ENCODE measurements around the gene MECP2.
"Not testable (repeated sequence)": the region's sequence is repeated elsewhere in the genome, so short reads cannot be mapped to it uniquely, and the experiment has no call there.

MECP2 gene

DNA sequence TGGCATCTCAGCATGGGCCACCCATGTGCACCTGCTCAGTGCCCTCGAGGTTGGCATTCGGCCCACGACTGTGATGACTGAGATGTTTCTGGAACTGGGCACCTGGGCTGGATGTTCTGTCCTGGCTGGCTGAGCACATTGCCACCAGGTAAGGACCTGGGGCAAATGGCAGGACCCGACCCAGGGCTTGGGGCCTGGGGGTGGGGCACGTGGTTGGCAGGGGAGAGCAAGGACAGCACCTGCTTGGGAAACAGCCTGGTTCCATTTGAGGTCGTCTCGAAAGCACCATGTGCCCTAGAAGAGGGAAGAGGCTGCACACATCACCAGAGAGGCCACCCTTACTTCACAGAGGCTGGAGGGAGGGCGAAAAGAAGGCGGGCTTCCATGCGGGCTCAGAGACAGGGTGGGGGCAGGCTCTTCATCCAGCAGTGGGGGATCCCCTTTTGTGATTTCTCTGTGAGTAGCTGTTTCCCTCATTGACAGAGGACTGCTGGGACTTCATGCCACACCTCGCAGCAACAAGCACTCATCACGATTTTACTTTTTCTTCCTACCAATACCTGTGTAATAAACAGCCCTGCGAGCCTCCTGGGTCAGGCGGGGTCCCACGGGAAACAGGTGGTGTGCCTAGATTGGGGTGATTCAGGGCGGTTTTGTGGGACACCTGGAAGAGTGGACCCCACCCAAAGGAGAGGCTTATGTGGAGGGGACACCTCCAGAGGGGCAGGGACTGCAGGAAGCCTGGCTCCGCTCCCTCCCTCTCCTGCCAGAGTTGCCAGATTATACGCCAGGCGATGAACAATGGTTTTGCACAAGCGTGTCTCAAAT is 113.0 kb downstream of the MECP2 start:
- no peak for DNase-seq (ENCODE audit: low read depth)
- TF ChIP-seq, protein P1, sequence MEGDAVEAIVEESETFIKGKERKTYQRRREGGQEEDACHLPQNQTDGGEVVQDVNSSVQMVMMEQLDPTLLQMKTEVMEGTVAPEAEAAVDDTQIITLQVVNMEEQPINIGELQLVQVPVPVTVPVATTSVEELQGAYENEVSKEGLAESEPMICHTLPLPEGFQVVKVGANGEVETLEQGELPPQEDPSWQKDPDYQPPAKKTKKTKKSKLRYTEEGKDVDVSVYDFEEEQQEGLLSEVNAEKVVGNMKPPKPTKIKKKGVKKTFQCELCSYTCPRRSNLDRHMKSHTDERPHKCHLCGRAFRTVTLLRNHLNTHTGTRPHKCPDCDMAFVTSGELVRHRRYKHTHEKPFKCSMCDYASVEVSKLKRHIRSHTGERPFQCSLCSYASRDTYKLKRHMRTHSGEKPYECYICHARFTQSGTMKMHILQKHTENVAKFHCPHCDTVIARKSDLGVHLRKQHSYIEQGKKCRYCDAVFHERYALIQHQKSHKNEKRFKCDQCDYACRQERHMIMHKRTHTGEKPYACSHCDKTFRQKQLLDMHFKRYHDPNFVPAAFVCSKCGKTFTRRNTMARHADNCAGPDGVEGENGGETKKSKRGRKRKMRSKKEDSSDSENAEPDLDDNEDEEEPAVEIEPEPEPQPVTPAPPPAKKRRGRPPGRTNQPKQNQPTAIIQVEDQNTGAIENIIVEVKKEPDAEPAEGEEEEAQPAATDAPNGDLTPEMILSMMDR (conservative IDR thresholded peaks at IDR 0.05; ENCODE audit: low read length), result no peak
- no peak overlapping the region for H3K4me3 ChIP-seq (ENCODE audit: low read length)

DNA sequence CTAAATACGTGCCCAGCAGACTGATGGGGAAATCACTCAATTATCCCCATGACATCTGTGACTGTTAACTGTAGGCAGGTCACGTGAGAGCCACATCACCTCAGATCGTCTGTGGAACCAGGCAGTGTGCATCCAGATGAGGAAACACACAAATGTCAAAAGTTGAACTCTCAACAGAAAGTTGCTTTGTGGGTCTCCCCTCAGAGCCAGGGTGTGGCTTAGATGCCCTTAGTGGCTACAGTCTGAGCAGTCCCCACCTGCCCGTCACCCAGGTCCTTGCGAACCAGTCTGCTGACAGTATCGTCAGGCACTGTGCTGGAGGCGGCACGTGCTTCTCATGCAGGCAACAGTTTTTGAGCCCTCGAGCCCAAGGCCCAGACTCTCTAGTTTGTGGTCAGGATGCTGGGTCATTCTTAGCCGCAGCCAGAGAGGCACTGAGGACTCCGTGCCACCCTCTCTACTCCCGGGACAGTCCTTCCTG is 114.2 kb downstream of the MECP2 start:
- no peak overlapping the region for H3K4me3 ChIP-seq (ENCODE audit: low read length)
- TF ChIP-seq, protein P1 (conservative IDR thresholded peaks at IDR 0.05; ENCODE audit: low read length), result no peak
- DNase-seq (ENCODE audit: low read depth), result no peak

DNA sequence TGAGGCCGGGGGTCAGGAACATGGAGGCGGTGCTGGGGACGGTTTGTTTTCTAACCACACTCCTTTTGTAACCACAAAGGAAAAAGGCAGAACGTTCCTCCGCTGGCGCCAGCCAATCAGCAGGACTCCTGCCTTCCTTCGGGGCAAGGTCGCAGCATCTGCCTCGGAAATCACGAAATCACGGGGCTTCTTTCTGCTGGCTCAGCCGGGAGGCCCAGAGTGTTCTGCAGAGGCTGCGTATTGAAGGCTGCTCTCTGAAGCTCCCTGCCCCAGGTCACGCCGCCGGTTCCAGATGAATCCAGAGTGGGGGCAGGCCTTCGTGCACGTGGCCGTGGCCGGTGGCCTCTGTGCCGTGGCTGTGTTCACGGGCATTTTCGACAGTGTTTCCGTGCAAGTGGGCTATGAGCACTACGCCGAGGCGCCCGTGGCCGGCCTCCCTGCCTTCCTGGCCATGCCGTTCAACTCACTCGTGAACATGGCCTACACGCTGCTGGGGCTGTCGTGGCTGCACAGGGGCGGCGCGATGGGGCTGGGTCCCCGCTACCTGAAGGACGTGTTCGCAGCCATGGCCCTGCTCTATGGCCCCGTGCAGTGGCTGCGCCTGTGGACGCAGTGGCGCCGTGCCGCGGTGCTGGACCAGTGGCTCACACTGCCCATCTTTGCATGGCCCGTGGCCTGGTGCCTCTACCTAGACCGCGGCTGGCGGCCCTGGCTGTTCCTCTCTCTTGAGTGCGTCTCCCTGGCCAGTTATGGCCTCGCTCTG is 115.6 kb downstream of the MECP2 start:
- no peak for DNase-seq (ENCODE audit: low read depth)
- H3K4me3 ChIP-seq (ENCODE audit: low read length), result no peak overlapping the region
- TF ChIP-seq, protein P1 (conservative IDR thresholded peaks at IDR 0.05; ENCODE audit: low read length), result no peak

DNA sequence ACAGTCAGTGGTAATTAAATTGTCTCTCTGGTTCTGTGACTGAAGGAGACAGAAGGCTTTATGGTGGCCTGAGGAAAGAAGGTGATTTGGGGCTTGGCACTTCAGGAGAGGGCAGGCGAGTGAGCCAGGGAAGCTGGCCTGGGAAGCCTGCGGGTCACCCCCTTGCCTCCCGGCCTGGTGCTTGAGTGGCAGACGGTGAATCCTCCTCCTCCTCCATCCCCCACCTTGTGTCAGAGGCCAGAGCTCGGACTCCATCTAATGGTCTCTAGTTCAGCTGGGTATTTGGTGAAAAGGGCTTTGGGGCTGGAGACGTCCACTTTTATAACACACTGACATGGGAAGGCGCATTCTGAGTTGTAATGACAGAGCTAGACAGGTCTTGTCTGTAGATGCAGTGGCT is 116.3 kb downstream of the MECP2 start:
- DNase-seq (ENCODE audit: low read depth), result no peak
- TF ChIP-seq, protein P1 (conservative IDR thresholded peaks at IDR 0.05; ENCODE audit: low read length), result no peak
- H3K4me3 ChIP-seq (ENCODE audit: low read length), result no peak overlapping the region

DNA sequence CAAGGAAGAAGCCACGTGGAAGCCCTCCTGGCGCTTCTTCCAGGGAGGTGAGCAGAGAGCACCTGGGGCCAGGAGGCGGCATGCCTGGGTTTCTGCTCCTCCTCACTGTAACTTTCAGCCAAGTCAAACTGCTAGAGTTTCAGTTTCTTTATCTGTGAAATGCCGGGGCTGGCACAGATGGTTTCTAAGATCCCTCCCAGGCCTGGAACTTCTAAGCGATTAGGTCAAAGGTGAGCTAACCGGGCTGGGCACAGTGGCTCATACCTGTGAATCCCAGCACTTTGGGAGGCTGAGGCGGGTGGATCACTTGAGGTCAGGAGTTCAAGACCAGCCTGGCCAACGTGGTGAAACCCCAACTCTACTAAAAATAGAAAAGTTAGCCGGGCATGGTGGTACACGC is 117.1 kb downstream of the MECP2 start:
- DNase-seq (ENCODE audit: low read depth); H3K4me3 ChIP-seq (ENCODE audit: low read length): not testable (repeated sequence)

DNA sequence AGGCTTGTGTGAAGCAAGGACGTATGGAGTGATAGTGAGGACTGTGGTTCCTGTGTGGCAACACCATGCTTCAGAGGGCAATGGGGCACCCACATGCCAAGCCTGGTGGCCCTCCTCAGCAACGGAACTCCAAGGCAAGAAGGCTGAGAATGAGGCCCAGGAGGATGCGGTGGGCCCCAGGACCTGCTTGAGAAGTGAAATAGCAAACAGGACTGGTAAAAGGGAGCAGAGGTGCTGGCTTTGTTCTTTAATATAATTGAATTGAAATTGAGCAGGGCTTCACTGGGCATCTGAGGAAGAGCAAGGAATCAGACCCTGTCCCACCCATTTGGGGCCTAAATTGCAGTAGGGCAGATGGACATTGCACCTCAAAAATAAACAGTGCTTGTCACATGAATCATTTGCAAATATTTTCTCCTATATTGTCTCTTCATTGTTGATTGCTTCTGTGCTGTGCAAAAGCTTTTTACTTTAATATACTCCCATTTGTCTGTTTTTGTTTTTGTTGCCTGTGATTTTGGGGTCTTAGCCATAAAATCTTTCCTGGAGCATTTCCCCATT is 122.7 kb downstream of the MECP2 start:
- TF ChIP-seq, protein P1 (conservative IDR thresholded peaks at IDR 0.05; ENCODE audit: low read length), result no peak
- DNase-seq (ENCODE audit: low read depth), result no peak
- no peak overlapping the region for H3K4me3 ChIP-seq (ENCODE audit: low read length)

DNA sequence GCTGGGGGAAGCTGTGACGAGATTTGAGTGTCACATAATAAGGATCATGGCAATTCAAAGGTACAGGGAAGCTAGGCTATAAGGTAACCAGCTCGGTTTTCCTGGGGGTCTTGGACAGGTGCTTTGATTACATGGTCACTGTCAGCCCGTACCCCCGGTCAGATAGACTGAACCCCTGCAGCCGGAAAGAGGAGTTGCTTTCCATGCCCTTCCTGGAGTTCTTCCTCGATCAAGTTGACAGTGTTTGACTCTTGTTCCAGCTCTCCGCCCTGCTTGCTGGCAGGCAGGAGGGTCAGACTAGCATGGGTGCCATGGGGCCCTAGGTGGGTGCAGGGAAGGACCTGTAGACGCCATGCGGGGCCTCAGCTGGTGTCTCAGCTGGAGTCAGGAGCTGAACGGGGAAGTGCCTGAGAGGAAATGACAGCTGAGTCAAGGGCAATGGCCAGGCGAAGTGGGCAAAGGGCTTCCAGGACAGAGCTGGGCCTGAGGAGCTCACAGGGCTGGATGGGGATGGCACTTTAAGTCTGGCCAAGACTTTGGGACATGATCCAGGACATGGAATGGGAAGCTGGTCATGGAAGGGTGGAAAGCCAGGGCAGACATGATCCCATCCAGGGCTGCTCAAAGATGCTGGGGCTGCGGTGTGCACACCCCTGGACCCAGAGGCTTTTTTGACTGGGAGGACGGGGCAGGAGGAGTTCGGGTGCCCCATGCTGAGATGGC is 123.4 kb downstream of the MECP2 start:
- TF ChIP-seq, protein P1 (conservative IDR thresholded peaks at IDR 0.05; ENCODE audit: low read length), result no peak
- no peak for DNase-seq (ENCODE audit: low read depth)
- H3K4me3 ChIP-seq (ENCODE audit: low read length), result no peak overlapping the region; the same call in 1 of the 2 replicates

Data from AG10803 (cell line).